Muscle of leg (tissue), 11 donors: Measurements from ENCODE around the gene UBL4A. TPM values are rescaled to one million over a fixed set of nuclear protein-coding genes. Genes with fewer than 3 reads are reported as not detected.

Source experiments
- DNase-seq: peaks from one replicate; pipeline ENCODE4 v3.0.0; 2013
- H3K27ac ChIP-seq: one replicate; pipeline ENCODE4 v1.5.1; 2013; ENCODE audit warnings: mild to moderate bottlenecking, low read length, control low read depth
- H3K27me3 ChIP-seq: one replicate; pipeline ENCODE4 v1.6.1; 2013; ENCODE audit warnings: low read length; ENCODE audit not compliant: control insufficient read depth, insufficient read depth
- H3K36me3 ChIP-seq: one replicate; pipeline ENCODE4 v1.6.1; 2013; ENCODE audit warnings: low read length; ENCODE audit not compliant: control insufficient read depth, insufficient read depth
- H3K4me1 ChIP-seq: one replicate; pipeline ENCODE4 v1.6.1; 2013; ENCODE audit warnings: low read length; ENCODE audit not compliant: control insufficient read depth, insufficient read depth
- H3K4me3 ChIP-seq: one replicate; pipeline ENCODE4 v1.5.1; 2013; ENCODE audit warnings: low read length, control low read depth
- H3K9me3 ChIP-seq: replicated peaks from 2 replicates; pipeline ENCODE4 v1.6.1; 2013; ENCODE audit warnings: low read depth, low read length; ENCODE audit not compliant: control insufficient read depth
- WGBS: methylation state at CpG from one replicate; pipeline ENCODE4 v1.1.5; 2013; ENCODE audit warnings: missing lambda C conversion rate; ENCODE audit not compliant: insufficient coverage; 5-methylcytosine and 5-hydroxymethylcytosine counted together
- polyA plus RNA-seq, 8 donors: library from polyadenylated mRNA; unstranded; fragments of 120-200 nt; gene quantifications; one replicate each; pipeline versions ENCODE4 v1.2.1 to v1.2.3, GENCODE V29; 2013; ENCODE audit warnings: inconsistent platforms in 1 of 8, low replicate concordance in 1 of 8; ENCODE audit not compliant: insufficient read length in 8 of 8, insufficient read depth in 1 of 8
- total RNA-seq: library from RNA; stranded (reverse); fragments of 120-200 nt; gene quantifications from one replicate; pipeline ENCODE4 v1.2.4, GENCODE V29; 2013

The UBL4A gene
- total and polyA plus RNA-seq, 9 donors, result 20.3 to 27.8 (median 24.9) TPM

GRCh38 chrX:154494715-154495114 lies 8.3 kb upstream of the UBL4A start:
- H3K4me3 ChIP-seq, result no peak overlapping the region
- DNase-seq, result no peak
- H3K27me3 ChIP-seq, result no peaks in the 10 kb centered on the region
- H3K36me3 ChIP-seq, result no peaks in the 10 kb centered on the region
- H3K4me1 ChIP-seq, result peaks cover 4% of the 10 kb centered on the region
- H3K9me3 ChIP-seq, result no peaks in the 10 kb centered on the region
- H3K27ac ChIP-seq, result no peak overlapping the region
- 80% methylated on average over 1 of the region's 3 CpGs for WGBS

GRCh38 chrX:154490414-154491083 lies 4.1 kb upstream of the UBL4A start, which contains the start of gene SLC10A3:
SLC10A3 (minus strand) TSS chrX:154490629; CDS start chrX:154488940, 1,689 bp downstream.
- no peaks in the 10 kb centered on the region for H3K27me3 ChIP-seq
- H3K27ac ChIP-seq, result peak within 1 kb of the TSS; percentile 96
- WGBS, result 22% methylated on average over 61 of the region's 71 CpGs
- DNase-seq, result peak; percentile 96
- H3K4me1 ChIP-seq, result peaks cover 16% of the 10 kb centered on the region
- H3K36me3 ChIP-seq, result peaks cover 4% of the 10 kb centered on the region
- no peaks in the 10 kb centered on the region for H3K9me3 ChIP-seq
- peak within 1 kb of the TSS; percentile 78 for H3K4me3 ChIP-seq

GRCh38 chrX:154490021-154490413 lies 3.6 kb upstream of the UBL4A start:
- Histone ChIP-seq H3K4me1 (peaks cover 22% of the 10 kb centered on the region), H3K36me3 (peaks cover 4% of the 10 kb centered on the region), H3K27me3 (no peaks in the 10 kb centered on the region), H3K9me3 (no peaks in the 10 kb centered on the region), H3K4me3 (peak overlapping the region; percentile 56), H3K27ac (peak overlapping the region; percentile 62)
- WGBS, result 28% methylated on average over 18 of the region's 19 CpGs
- DNase-seq, result peak; percentile 55

- Histone ChIP-seq H3K9me3 (no peaks in the 10 kb centered on the region), H3K27ac (no peak overlapping the region), H3K4me3 (no peak overlapping the region), H3K36me3 (peaks cover 13% of the 10 kb centered on the region), H3K27me3 (no peaks in the 10 kb centered on the region), H3K4me1 (peaks cover 23% of the 10 kb centered on the region)
- WGBS, result 93% methylated on average over 2 of the region's 4 CpGs
- no peak for DNase-seq
Observed at GRCh38 chrX:154489182-154489581, 2.8 kb upstream of the UBL4A start.

GRCh38 chrX:154488336-154489075 lies 2.1 kb upstream of the UBL4A start:
- H3K4me3 ChIP-seq, result no peak overlapping the region
- H3K36me3 ChIP-seq, result peaks cover 15% of the 10 kb centered on the region
- H3K4me1 ChIP-seq, result peaks cover 23% of the 10 kb centered on the region
- H3K27ac ChIP-seq, result no peak overlapping the region
- WGBS, result 89% methylated on average over 16 of the region's 20 CpGs
- H3K9me3 ChIP-seq, result no peaks in the 10 kb centered on the region
- H3K27me3 ChIP-seq, result no peaks in the 10 kb centered on the region
- DNase-seq, result no peak

- DNase-seq, result no peak
- Histone ChIP-seq H3K36me3 (peaks cover 15% of the 10 kb centered on the region), H3K4me1 (peaks cover 23% of the 10 kb centered on the region), H3K4me3 (no peak overlapping the region), H3K9me3 (no peaks in the 10 kb centered on the region), H3K27ac (no peak overlapping the region), H3K27me3 (no peaks in the 10 kb centered on the region)
- 89% methylated on average over 28 of the region's 28 CpGs for WGBS
Observed at GRCh38 chrX:154487518-154488290, 1.3 kb upstream of the UBL4A start.

GRCh38 chrX:154486052-154486395 lies 391 bp downstream of the UBL4A start:
- Histone ChIP-seq H3K36me3 (peaks cover 15% of the 10 kb centered on the region), H3K27me3 (no peaks in the 10 kb centered on the region), H3K9me3 (no peaks in the 10 kb centered on the region), H3K27ac (peak overlapping the region; percentile 13), H3K4me1 (peaks cover 23% of the 10 kb centered on the region), H3K4me3 (peak overlapping the region; percentile 50)
- WGBS, result 43% methylated on average over 35 of the region's 35 CpGs
- DNase-seq, result peak; percentile 40

- H3K27me3 ChIP-seq, result no peaks in the 10 kb centered on the region
- H3K27ac ChIP-seq, result no peak overlapping the region
- WGBS, result 58% methylated on average over 29 of the region's 35 CpGs
- peaks cover 15% of the 10 kb centered on the region for H3K36me3 ChIP-seq
- peaks cover 23% of the 10 kb centered on the region for H3K4me1 ChIP-seq
- no peak for DNase-seq
- H3K4me3 ChIP-seq, result peak overlapping the region; percentile 50
- no peaks in the 10 kb centered on the region for H3K9me3 ChIP-seq
Observed at GRCh38 chrX:154485150-154486051, 1.0 kb downstream of the UBL4A start.

- no peaks in the 10 kb centered on the region for H3K9me3 ChIP-seq
- H3K27ac ChIP-seq, result no peak overlapping the region
- 83% methylated on average over 14 of the region's 16 CpGs for WGBS
- H3K27me3 ChIP-seq, result no peaks in the 10 kb centered on the region
- no peak overlapping the region for H3K4me3 ChIP-seq
- H3K4me1 ChIP-seq, result peaks cover 18% of the 10 kb centered on the region
- H3K36me3 ChIP-seq, result peaks cover 15% of the 10 kb centered on the region
- no peak for DNase-seq
Observed at GRCh38 chrX:154484255-154485149, 1.9 kb downstream of the UBL4A start.
